Nephron progenitor cell (in vitro differentiated cells): ENCODE data around the gene GBX1.

Experiments used
- DNase-seq: peaks from one replicate; pipeline ENCODE4 v3.0.0; 2021
- H3K27ac Mint-ChIP-seq: 2 replicates; pipeline ENCODE4 v1.8.0; 2021; ENCODE audit warnings: mild to moderate bottlenecking, moderate library complexity, mixed read lengths
- H3K27me3 Mint-ChIP-seq: 2 replicates; pipeline ENCODE4 v1.8.0; 2021; ENCODE audit warnings: mild to moderate bottlenecking, low read depth, mixed read lengths; ENCODE audit not compliant: poor library complexity
- H3K36me3 Mint-ChIP-seq: 2 replicates; pipeline ENCODE4 v1.8.0; 2021; ENCODE audit warnings: low read depth, mixed read lengths
- H3K4me1 Mint-ChIP-seq: 2 replicates; pipeline ENCODE4 v1.8.0; 2021; ENCODE audit warnings: mixed read lengths
- H3K4me3 Mint-ChIP-seq: 2 replicates; pipeline ENCODE4 v1.8.0; 2021; ENCODE audit warnings: mild to moderate bottlenecking, moderate library complexity, mixed read lengths
- H3K9me3 Mint-ChIP-seq: 2 replicates; pipeline ENCODE4 v1.8.0; 2021; ENCODE audit warnings: mild to moderate bottlenecking, moderate library complexity, mixed read lengths
- TF ChIP-seq, protein P1 (sequence below): fragments of 200-600 bp; sonication (generic); IDR thresholded peaks from 2 replicates; pipeline ENCODE4 v1.5.0; 2021; ENCODE audit warnings: antibody characterized with exemption

Gene GBX1

DNA sequence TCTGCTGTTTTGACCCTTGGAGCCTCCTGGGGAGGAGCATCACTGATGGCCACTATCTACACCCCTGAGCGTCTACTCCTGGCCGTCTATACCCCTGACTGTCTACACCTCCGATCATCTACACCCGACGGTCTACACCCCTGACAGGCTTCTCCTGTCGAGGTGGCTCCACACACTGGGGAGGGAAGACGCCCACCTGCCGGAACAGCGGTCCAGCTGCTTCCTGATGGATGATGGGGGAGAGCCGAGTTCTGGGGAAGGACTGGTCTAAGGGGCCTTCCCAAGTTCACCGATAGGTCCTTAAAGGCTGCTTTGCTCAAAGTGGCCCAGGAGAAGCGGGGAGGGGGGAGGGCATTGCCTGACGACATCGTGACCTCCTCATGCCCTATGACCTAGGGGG lies 39.4 kb downstream of the GBX1 start:
- TF ChIP-seq, protein P1, sequence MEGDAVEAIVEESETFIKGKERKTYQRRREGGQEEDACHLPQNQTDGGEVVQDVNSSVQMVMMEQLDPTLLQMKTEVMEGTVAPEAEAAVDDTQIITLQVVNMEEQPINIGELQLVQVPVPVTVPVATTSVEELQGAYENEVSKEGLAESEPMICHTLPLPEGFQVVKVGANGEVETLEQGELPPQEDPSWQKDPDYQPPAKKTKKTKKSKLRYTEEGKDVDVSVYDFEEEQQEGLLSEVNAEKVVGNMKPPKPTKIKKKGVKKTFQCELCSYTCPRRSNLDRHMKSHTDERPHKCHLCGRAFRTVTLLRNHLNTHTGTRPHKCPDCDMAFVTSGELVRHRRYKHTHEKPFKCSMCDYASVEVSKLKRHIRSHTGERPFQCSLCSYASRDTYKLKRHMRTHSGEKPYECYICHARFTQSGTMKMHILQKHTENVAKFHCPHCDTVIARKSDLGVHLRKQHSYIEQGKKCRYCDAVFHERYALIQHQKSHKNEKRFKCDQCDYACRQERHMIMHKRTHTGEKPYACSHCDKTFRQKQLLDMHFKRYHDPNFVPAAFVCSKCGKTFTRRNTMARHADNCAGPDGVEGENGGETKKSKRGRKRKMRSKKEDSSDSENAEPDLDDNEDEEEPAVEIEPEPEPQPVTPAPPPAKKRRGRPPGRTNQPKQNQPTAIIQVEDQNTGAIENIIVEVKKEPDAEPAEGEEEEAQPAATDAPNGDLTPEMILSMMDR: no peak
- Mint-ChIP-seq H3K36me3 (peaks cover 57% of the 10 kb centered on the region), H3K4me1 (peaks cover 64% of the 10 kb centered on the region), H3K27ac (no peak overlapping the region), H3K4me3 (no peak overlapping the region), H3K27me3 (peaks cover 57% of the 10 kb centered on the region), H3K9me3 (no peaks in the 10 kb centered on the region)
- no peak for DNase-seq

- Mint-ChIP-seq H3K27me3 (peaks cover 42% of the 10 kb centered on the region), H3K36me3 (peaks cover 44% of the 10 kb centered on the region), H3K9me3 (no peaks in the 10 kb centered on the region), H3K27ac (no peak overlapping the region), H3K4me1 (peaks cover 59% of the 10 kb centered on the region), H3K4me3 (peak overlapping the region; percentile 64)
- no peak for DNase-seq
- TF ChIP-seq, protein P1: no peak
These were observed 40.9 kb downstream of the GBX1 start for GRCh38 chr7:151126491-151127137.

DNA sequence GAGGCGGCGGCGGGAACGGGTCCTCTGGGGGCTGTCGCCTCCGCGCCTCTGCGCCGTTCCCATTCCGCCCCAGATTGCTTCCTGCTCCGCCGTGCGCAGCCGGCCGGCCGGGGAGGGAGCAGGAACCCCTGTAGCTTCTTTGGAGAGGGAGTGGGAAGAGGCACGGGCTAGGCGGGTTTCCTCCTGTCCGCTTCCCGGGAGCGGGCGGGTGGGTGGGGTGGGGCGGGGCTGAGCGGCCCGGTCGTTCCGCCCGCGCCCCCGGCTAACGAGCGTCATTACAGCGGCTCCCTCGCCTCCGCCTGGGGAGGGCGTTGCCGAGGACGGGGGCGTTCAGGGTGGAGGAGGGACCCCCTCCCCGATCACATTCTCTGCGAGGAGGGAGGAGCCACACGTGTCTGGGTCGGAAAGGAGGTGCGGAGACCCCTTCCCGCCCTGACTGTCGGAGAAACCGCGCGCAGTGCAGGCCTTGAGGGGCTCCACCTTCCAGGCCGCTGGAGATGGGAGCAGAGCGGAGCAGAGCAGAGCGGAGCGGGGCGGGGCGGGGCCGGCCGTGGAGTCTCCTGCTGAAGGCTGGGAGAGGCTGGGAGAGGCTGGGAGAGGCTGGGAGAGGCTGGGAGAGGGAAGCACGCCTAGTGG lies 41.5 kb downstream of the GBX1 start:
- Mint-ChIP-seq H3K27ac (no peak overlapping the region), H3K27me3 (peaks cover 43% of the 10 kb centered on the region), H3K4me1 (peaks cover 52% of the 10 kb centered on the region), H3K4me3 (peak overlapping the region; percentile 81), H3K9me3 (no peaks in the 10 kb centered on the region), H3K36me3 (peaks cover 46% of the 10 kb centered on the region)
- DNase-seq: peak; percentile 61
- TF ChIP-seq, protein P1: no peak

GRCh38 chr7:151125470-151125845 lies 42.0 kb downstream of the GBX1 start:
- Mint-ChIP-seq H3K4me1 (peaks cover 47% of the 10 kb centered on the region), H3K9me3 (no peaks in the 10 kb centered on the region)

GRCh38 chr7:151124899-151125399 lies 42.5 kb downstream of the GBX1 start:
- no peaks in the 10 kb centered on the region for H3K9me3 Mint-ChIP-seq

More at GRCh38 chr7:151125470-151125845, 42.0 kb downstream of the GBX1 start:
- Mint-ChIP-seq H3K27me3 (peaks cover 48% of the 10 kb centered on the region), H3K27ac (no peak overlapping the region), H3K4me3 (peak overlapping the region; percentile 81), H3K36me3 (peaks cover 50% of the 10 kb centered on the region)
- TF ChIP-seq, protein P1: no peak
- peak; percentile 76 for DNase-seq

More at GRCh38 chr7:151124899-151125399, 42.5 kb downstream of the GBX1 start:
- peaks cover 48% of the 10 kb centered on the region for H3K27me3 Mint-ChIP-seq
- peak overlapping the region; percentile 34 for H3K4me3 Mint-ChIP-seq
- TF ChIP-seq, protein P1: no peak
- peaks cover 52% of the 10 kb centered on the region for H3K36me3 Mint-ChIP-seq
- no peak overlapping the region for H3K27ac Mint-ChIP-seq
- peaks cover 42% of the 10 kb centered on the region for H3K4me1 Mint-ChIP-seq
- no peak for DNase-seq
